Measurements from ENCODE around the gene ELP6.

DNA sequence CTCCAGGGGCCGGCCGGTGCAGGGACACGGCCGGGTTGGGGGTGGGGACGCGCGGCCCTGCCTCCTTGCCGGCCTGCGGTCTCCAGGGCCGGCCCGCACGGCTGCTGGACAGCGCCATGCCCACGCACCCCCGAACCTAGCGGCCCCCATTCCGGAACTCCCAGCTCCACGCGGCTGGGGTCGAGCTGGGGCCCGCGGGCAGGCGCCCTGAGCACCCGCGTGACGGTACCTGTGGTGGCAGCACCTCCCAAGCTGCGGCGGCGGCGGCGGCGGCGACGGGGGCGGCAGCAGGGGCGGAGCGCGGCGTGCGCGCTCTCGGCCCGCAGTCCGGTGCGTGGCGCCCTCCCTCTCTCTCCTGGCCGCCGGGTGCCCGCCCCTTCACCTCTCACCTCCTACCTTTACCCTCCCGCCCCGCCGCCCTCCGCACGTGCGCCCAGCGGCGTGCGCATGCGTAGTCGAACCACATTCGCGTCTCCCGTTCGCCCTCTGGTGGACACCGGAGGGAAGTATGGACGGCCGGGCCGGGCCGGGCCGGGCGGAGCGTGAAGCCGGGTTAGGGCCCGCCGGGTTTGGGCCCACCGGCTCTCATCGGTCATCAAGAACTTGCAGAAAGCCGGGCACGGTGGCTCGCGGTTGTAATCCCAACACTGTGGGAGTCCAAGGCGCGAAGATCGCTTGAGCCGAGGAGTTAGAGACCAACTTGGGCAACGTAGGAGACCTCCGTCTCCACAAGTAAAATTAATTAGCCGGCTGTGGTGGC is 37.8 kb downstream of the ELP6 start, which contains the start of gene SCAP:
- TF ChIP-seq, protein P1, sequence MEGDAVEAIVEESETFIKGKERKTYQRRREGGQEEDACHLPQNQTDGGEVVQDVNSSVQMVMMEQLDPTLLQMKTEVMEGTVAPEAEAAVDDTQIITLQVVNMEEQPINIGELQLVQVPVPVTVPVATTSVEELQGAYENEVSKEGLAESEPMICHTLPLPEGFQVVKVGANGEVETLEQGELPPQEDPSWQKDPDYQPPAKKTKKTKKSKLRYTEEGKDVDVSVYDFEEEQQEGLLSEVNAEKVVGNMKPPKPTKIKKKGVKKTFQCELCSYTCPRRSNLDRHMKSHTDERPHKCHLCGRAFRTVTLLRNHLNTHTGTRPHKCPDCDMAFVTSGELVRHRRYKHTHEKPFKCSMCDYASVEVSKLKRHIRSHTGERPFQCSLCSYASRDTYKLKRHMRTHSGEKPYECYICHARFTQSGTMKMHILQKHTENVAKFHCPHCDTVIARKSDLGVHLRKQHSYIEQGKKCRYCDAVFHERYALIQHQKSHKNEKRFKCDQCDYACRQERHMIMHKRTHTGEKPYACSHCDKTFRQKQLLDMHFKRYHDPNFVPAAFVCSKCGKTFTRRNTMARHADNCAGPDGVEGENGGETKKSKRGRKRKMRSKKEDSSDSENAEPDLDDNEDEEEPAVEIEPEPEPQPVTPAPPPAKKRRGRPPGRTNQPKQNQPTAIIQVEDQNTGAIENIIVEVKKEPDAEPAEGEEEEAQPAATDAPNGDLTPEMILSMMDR (IDR thresholded peaks at IDR 0.05), result peak; percentile 97 to 100 (median 98)
- TF ChIP-seq POLR2A (IDR thresholded peaks at IDR 0.05), result peak in 3 of 4 donors; percentile 31 to 59 (median 45)
